ENCODE data around the gene CCT8L2. TPM values are rescaled to one million over a fixed set of nuclear protein-coding genes. Genes with fewer than 3 reads are reported as not detected.
"Not testable (repeated sequence)": the region's sequence is repeated elsewhere in the genome, so short reads cannot be mapped to it uniquely, and the experiment has no call there.

The CCT8L2 gene
- total RNA-seq, 4 donors from 2014 or later: not detected

GRCh38 chr22:16555077-16555994 is 37.3 kb downstream of the CCT8L2 start:
- not testable (repeated sequence) for DNase-seq (ENCODE audit: low spot score in 2 of 2); H3K4me1 ChIP-seq; H3K4me3 ChIP-seq; H3K36me3 ChIP-seq; H3K27me3 ChIP-seq; H3K27ac ChIP-seq
- WGBS, 2 donors: 87 to 91% methylated on average over 8 of the region's 8 CpGs
- peaks cover 0 to 16% (median 0%) of the 10 kb centered on the region in 4 donors for H3K9me3 ChIP-seq

- H3K9me3 ChIP-seq; H3K27ac ChIP-seq; H3K36me3 ChIP-seq; H3K27me3 ChIP-seq; DNase-seq (ENCODE audit: low spot score in 2 of 2); H3K4me1 ChIP-seq; H3K4me3 ChIP-seq: not testable (repeated sequence)
- WGBS, 2 donors: 80 to 89% methylated on average over 1 of the region's 1 CpG
Observed at GRCh38 chr22:16543310-16543709, 49.3 kb downstream of the CCT8L2 start.

Other genes starting within 250 kb of the CCT8L2 start
- gene XKR3, start 232.6 kb upstream of the CCT8L2 start, total RNA-seq: not detected

All from tibial nerve (tissue), 4 donors.